H9 (cell line): ENCODE results near the gene TMEM164. TPM values are rescaled to one million over a fixed set of nuclear protein-coding genes. Genes with fewer than 3 reads are reported as not detected.

Experiments
- DNase-seq: peaks from one replicate; pipeline ENCODE4 v3.0.0-alpha.2; 2017
- H2AFZ ChIP-seq: one replicate; pipeline ENCODE4 v1.6.1; 2013; ENCODE audit warnings: mild to moderate bottlenecking, low read length, control low read depth, moderate library complexity
- H2AK5ac ChIP-seq: 2 replicates; pipeline ENCODE4 v1.6.1; 2013; ENCODE audit warnings: low read length, control low read depth, mixed read lengths; ENCODE audit not compliant: insufficient read length
- H2BK120ac ChIP-seq: one replicate; pipeline ENCODE4 v1.6.1; 2013; ENCODE audit warnings: low read depth, mild to moderate bottlenecking, low read length, control low read depth, inconsistent platforms; ENCODE audit not compliant: poor library complexity, severe bottlenecking
- H2BK12ac ChIP-seq: 2 replicates; pipeline ENCODE4 v1.6.1; 2013; ENCODE audit warnings: low read length, control low read depth, mixed read lengths, low read depth; ENCODE audit not compliant: insufficient read length
- H2BK15ac ChIP-seq: 2 replicates; pipeline ENCODE4 v1.6.1; 2013; ENCODE audit warnings: low read depth, low read length, control low read depth
- H2BK20ac ChIP-seq: one replicate; pipeline ENCODE4 v1.6.1; 2013; ENCODE audit warnings: low read depth, mild to moderate bottlenecking, low read length, control low read depth, inconsistent platforms; ENCODE audit not compliant: poor library complexity, severe bottlenecking
- H2BK5ac ChIP-seq: 2 replicates; pipeline ENCODE4 v1.6.1; 2013; ENCODE audit warnings: low read length, control low read depth, mixed read lengths; ENCODE audit not compliant: insufficient read length
- H3K14ac ChIP-seq: 2 replicates; pipeline ENCODE4 v1.6.1; 2013; ENCODE audit warnings: low read length, control low read depth; ENCODE audit not compliant: insufficient read depth
- H3K18ac ChIP-seq: 2 replicates; pipeline ENCODE4 v1.6.1; 2013; ENCODE audit warnings: low read depth, mild to moderate bottlenecking, mixed read lengths, low read length, control low read depth; ENCODE audit not compliant: insufficient read length
- H3K23ac ChIP-seq: 2 replicates; pipeline ENCODE4 v1.6.1; 2013; ENCODE audit warnings: low read length, control low read depth, mixed read lengths, low read depth; ENCODE audit not compliant: insufficient read length
- H3K23me2 ChIP-seq: 2 replicates; pipeline ENCODE4 v1.6.1; 2013; ENCODE audit warnings: low read depth, mild to moderate bottlenecking, mixed read lengths, low read length, control low read depth; ENCODE audit not compliant: insufficient read length, poor library complexity, severe bottlenecking
- H3K27ac ChIP-seq: 2 replicates; pipeline ENCODE4 v1.5.1; 2013; ENCODE audit warnings: low read length, control low read depth, mixed read lengths, low read depth; ENCODE audit not compliant: insufficient read length
- H3K27me3 ChIP-seq: 2 replicates; pipeline ENCODE4 v1.6.1; 2013; ENCODE audit warnings: low read length, control low read depth, inconsistent platforms; ENCODE audit not compliant: insufficient read depth
- H3K4ac ChIP-seq: 2 replicates; pipeline ENCODE4 v1.6.1; 2013; ENCODE audit warnings: low read depth, mild to moderate bottlenecking, control low read depth, inconsistent platforms, low read length, moderate library complexity
- H3K4me1 ChIP-seq: 2 replicates; pipeline ENCODE4 v1.6.1; 2013; ENCODE audit warnings: low read length, control low read depth, inconsistent platforms; ENCODE audit not compliant: insufficient read depth
- H3K4me2 ChIP-seq: 2 replicates; pipeline ENCODE4 v1.6.1; 2013; ENCODE audit warnings: low read length, control low read depth, mixed read lengths; ENCODE audit not compliant: insufficient read length, insufficient read depth
- H3K56ac ChIP-seq: 2 replicates; pipeline ENCODE4 v1.6.1; 2013; ENCODE audit warnings: low read depth, mild to moderate bottlenecking, mixed read lengths, low read length, control low read depth; ENCODE audit not compliant: insufficient read length
- H3K79me1 ChIP-seq: 2 replicates; pipeline ENCODE4 v1.6.1; 2013; ENCODE audit warnings: low read depth, mild to moderate bottlenecking, moderate library complexity, low read length, control low read depth, inconsistent platforms; ENCODE audit not compliant: insufficient read depth, poor library complexity, severe bottlenecking
- H3K79me2 ChIP-seq: 2 replicates; pipeline ENCODE4 v1.6.1; 2013; ENCODE audit warnings: low read length, control low read depth, inconsistent platforms; ENCODE audit not compliant: insufficient read depth
- H3K9ac ChIP-seq: 2 replicates; pipeline ENCODE4 v1.6.1; 2013; ENCODE audit warnings: low read length, control low read depth, mixed read lengths; ENCODE audit not compliant: insufficient read length; ENCODE audit errors: extremely low read depth
- H3K9me3 ChIP-seq: one replicate; pipeline ENCODE4 v1.6.1; 2013; ENCODE audit warnings: low read depth, low read length, inconsistent platforms; ENCODE audit not compliant: control insufficient read depth
- H3T11ph ChIP-seq: one replicate; pipeline ENCODE4 v1.6.1; 2013; ENCODE audit warnings: mild to moderate bottlenecking, low read length, control low read depth, inconsistent platforms
- H4K20me1 ChIP-seq: one replicate; pipeline ENCODE4 v1.6.1; 2013; ENCODE audit not compliant: control insufficient read depth, insufficient read length, insufficient read depth
- H4K5ac ChIP-seq: 2 replicates; pipeline ENCODE4 v1.6.1; 2013; ENCODE audit warnings: low read depth, mild to moderate bottlenecking, mixed read lengths, low read length, control low read depth; ENCODE audit not compliant: insufficient read length
- H4K8ac ChIP-seq: replicated peaks from 2 replicates; pipeline ENCODE4 v1.6.1; 2013; ENCODE audit warnings: low read length, control low read depth, mixed read lengths, low read depth; ENCODE audit not compliant: insufficient read length
- H4K91ac ChIP-seq: 2 replicates; pipeline ENCODE4 v1.6.1; 2013; ENCODE audit warnings: low read depth, mild to moderate bottlenecking, moderate library complexity, mixed read lengths, low read length, control low read depth; ENCODE audit not compliant: insufficient read length
- H3K27ac Mint-ChIP-seq, 3 experiments: 2 replicates in 2 of 3; 3 replicates in 1 of 3; pipeline ENCODE4 v1.8.0; 2020 to 2021; ENCODE audit warnings: mixed read lengths in 3 of 3, mild to moderate bottlenecking in 1 of 3, moderate library complexity in 1 of 3
- H3K27me3 Mint-ChIP-seq: 2 replicates; pipeline ENCODE4 v1.8.0; 2021; ENCODE audit warnings: low read depth, mild to moderate bottlenecking, moderate library complexity, mixed read lengths
- H3K36me3 Mint-ChIP-seq, 3 experiments: 2 replicates in 2 of 3; 3 replicates in 1 of 3; pipeline ENCODE4 v1.8.0; 2020 to 2021; ENCODE audit warnings: low read depth in 3 of 3, mixed read lengths in 3 of 3; ENCODE audit not compliant: insufficient read depth in 1 of 3
- H3K4me1 Mint-ChIP-seq, 2 experiments: 2 replicates each; pipeline ENCODE4 v1.8.0; 2020; ENCODE audit warnings: mixed read lengths in 2 of 2
- H3K4me3 Mint-ChIP-seq, 2 experiments: 2 replicates in 1 of 2; 3 replicates in 1 of 2; pipeline ENCODE4 v1.8.0; 2020 to 2021; ENCODE audit warnings: mild to moderate bottlenecking in 2 of 2, mixed read lengths in 2 of 2, moderate library complexity in 1 of 2
- H3K9me3 Mint-ChIP-seq, 2 experiments: 2 replicates in 1 of 2; 3 replicates in 1 of 2; pipeline ENCODE4 v1.8.0; 2020; ENCODE audit warnings: mild to moderate bottlenecking in 2 of 2, mixed read lengths in 2 of 2, moderate library complexity in 1 of 2
- WGBS: extraction: QIAGEN DNeasy Blood & Tissue Kit; methylation state at CpG from one replicate; pipeline ENCODE4 v1.1.7; 2013; ENCODE audit warnings: missing lambda C conversion rate, low lambda C conversion rate, mixed read lengths; ENCODE audit not compliant: insufficient read length; ENCODE audit errors: extremely low coverage; 5-methylcytosine and 5-hydroxymethylcytosine counted together
- total RNA-seq: library from RNA; stranded (reverse); gene quantifications from 2 replicates; pipeline ENCODE4 v1.2.1, GENCODE V29; 2021
- TF ChIP-seq, protein P1 (sequence below): fragments of 200-600 bp; sonication (generic); conservative IDR thresholded peaks from 3 replicates; pipeline ENCODE4 v1.8.0; 2021; ENCODE audit warnings: antibody characterized with exemption, mild to moderate bottlenecking

TMEM164 gene
- total RNA-seq, 1 experiment from 2014 or later = 30.4 TPM

- Histone ChIP-seq H2AFZ (no peak overlapping the region), H3K4me1 (peaks cover 2% of the 10 kb centered on the region; the same call in 1 of the 2 replicates), H2BK20ac (no peak overlapping the region), H2BK15ac (no peak overlapping the region), H3K56ac (no peak overlapping the region), H3K18ac (no peak overlapping the region), H2BK5ac (no peak overlapping the region), H4K5ac (no peak overlapping the region), H3T11ph (no peak overlapping the region), H2BK12ac (no peak overlapping the region), H3K23me2 (no peaks in the 10 kb centered on the region), H3K4ac (no peak overlapping the region), H3K79me2 (no peaks in the 10 kb centered on the region), H2BK120ac (no peak overlapping the region), H4K8ac (no peak overlapping the region), H2AK5ac (no peak overlapping the region), H3K9ac (no peak overlapping the region), H3K79me1 (no peaks in the 10 kb centered on the region), H4K91ac (no peak overlapping the region), H3K4me2 (no peak overlapping the region), H3K27me3 (no peaks in the 10 kb centered on the region), H3K27ac (no peak overlapping the region), H4K20me1 (no peaks in the 10 kb centered on the region), H3K14ac (no peak overlapping the region), H3K9me3 (no peaks in the 10 kb centered on the region), H3K23ac (no peak overlapping the region)
- TF ChIP-seq, protein P1, sequence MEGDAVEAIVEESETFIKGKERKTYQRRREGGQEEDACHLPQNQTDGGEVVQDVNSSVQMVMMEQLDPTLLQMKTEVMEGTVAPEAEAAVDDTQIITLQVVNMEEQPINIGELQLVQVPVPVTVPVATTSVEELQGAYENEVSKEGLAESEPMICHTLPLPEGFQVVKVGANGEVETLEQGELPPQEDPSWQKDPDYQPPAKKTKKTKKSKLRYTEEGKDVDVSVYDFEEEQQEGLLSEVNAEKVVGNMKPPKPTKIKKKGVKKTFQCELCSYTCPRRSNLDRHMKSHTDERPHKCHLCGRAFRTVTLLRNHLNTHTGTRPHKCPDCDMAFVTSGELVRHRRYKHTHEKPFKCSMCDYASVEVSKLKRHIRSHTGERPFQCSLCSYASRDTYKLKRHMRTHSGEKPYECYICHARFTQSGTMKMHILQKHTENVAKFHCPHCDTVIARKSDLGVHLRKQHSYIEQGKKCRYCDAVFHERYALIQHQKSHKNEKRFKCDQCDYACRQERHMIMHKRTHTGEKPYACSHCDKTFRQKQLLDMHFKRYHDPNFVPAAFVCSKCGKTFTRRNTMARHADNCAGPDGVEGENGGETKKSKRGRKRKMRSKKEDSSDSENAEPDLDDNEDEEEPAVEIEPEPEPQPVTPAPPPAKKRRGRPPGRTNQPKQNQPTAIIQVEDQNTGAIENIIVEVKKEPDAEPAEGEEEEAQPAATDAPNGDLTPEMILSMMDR = peak; percentile 78
- Mint-ChIP-seq H3K4me1 (no peaks in the 10 kb centered on the region), H3K4me3 (no peak overlapping the region), H3K27ac (no peak overlapping the region), H3K27me3 (no peaks in the 10 kb centered on the region), H3K9me3 (no peaks in the 10 kb centered on the region), H3K36me3 (no peaks in the 10 kb centered on the region)
- 100% methylated on average over 2 of the region's 6 CpGs for WGBS
- DNase-seq = no peak
These were observed 153.3 kb downstream of the TMEM164 start for GRCh38 chrX:110156167-110156754.
